Limb (tissue), 2 donors: ENCODE data around the gene ELOA.
"Not testable (repeated sequence)": the region's sequence is repeated elsewhere in the genome, so short reads cannot be mapped to it uniquely, and the experiment has no call there.

Experiments used
- DNase-seq, 2 donors: peaks; one replicate each; pipeline ENCODE4 v3.0.0-alpha.2; 2016; ENCODE audit errors: extremely low spot score in 2 of 2

ELOA gene

DNA sequence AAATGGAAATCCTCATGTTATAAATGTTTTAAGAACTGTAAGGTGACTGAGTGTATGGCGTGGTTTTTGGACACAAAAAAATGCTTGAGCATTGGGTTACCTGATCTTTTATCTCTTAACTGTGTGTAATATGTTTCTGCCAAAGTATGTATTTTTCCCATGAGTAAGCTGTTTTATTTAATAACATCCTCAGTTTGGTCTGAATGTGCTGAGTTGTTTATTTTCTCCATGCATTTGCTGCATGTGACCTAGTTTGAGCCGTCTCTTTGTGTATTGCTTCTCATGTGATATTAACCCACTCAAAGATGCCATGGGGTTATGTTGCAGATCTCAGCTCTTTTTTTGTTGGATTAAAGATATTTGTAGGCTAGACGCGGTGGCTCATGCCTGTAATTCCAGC is 41.6 kb downstream of the ELOA start:
- no peak for DNase-seq

DNA sequence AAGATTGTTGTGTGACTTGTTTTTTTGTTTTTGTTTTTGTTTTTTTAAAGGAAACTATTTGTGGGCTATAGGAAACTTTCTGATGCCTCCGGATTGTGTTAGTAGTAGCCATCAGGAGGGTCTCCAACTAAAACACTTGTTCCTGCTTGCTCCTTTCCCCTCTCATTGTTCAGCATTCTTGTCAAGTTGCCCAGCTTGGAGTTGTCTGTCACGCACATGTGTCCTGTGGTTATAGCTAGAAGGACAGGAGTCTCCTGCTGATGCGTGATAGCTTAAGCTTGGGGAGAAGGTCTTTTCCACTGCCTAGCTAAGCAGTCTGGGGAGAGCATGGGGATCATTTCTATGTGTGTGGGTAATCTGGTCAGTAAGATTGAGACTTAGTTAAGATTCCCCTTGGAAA is 44.4 kb downstream of the ELOA start:
- no peak for DNase-seq

DNA sequence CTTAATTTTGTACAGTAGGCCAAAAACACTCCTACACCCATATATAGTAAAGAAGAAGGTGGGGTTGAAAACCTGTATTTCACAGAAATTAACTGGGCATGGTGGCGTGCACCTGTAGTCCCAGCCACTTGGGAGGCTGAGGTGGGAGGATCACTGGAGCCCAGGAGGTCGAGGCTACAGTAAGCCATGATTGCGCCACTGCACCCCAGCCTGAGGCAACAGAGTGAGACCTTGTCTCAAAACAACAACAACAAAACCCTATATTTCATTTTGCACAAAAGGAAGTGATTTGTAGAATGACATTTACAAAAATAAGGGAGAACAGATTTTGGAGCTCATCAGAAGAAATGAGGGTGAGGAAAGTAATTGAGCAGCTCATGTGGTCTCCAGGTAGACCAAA is 45.4 kb downstream of the ELOA start:
- DNase-seq: no peak

DNA sequence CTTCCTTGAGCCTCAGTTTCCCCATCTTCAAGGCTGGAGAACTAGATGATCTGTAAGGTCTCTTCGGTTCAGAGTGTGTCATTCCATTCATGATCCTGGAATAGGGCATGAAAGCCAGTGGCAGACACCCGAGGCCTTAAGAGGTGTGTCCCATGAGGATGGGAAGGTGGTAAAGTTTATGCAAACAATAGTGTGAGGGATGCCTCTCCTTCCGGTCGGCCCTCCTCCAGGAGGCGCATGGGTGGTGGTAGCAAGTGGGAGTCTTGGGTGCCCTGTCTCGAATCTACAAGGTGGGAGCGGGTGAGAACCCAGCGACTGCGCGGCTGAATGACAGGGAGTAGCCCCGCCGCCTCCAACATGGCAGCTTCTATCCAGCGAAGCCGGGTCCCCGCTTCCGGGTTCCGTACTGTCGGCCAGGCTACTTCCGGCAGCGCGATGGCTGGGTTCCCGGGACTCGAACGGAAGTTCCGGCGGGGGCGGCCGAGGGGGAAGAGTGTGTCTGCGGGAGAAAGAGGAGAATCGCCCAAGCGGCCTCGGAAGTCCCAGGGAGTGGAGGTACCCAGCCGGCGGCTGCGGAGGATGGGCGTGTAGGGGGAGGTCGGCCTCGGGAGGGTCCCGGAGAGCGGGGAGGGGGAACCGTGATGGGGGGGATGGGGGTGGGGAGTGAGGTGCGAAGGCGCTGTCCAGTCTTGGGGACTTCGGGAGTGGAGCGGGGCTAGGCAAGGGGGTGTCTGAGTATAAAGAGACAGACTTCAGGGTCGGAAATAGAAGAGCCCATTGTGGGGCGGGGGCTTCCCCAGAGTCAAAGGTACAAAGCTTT is 47.6 kb downstream of the ELOA start, which contains the start of gene LYPLA2:
TSS of gene LYPLA2 (plus strand) at position 450 of the 820 bp plus-strand sequence. CDS start 1,538 bp downstream, outside the sequence.
- peak; percentile 94 for DNase-seq

DNA sequence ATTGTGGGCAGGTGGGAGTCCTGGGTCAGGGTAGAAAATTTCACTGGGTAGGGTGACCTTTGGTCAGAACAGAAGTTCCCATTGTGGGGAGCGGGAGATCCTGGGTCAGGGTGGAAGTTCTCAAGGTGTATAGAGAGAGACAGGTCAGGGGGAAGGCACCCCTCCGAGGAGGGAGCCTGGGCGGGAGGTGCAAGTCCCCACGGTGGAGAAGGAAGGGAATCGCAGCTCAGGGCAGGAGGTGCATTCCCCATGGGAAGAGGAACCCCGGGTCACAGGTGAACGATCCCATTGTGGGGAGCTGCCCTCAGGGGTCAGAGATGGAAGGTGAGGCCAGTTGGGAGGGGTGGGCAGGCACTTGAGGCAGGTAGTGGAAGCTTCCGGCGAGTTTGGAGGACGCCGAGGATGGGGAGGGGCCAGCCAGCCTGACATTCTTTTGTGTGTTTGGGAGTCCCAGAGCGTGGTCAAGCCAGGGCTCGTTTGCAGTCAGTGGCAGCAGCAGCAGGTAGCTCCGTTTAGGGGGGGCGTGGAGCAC is 48.3 kb downstream of the ELOA start:
- no peak for DNase-seq

DNA sequence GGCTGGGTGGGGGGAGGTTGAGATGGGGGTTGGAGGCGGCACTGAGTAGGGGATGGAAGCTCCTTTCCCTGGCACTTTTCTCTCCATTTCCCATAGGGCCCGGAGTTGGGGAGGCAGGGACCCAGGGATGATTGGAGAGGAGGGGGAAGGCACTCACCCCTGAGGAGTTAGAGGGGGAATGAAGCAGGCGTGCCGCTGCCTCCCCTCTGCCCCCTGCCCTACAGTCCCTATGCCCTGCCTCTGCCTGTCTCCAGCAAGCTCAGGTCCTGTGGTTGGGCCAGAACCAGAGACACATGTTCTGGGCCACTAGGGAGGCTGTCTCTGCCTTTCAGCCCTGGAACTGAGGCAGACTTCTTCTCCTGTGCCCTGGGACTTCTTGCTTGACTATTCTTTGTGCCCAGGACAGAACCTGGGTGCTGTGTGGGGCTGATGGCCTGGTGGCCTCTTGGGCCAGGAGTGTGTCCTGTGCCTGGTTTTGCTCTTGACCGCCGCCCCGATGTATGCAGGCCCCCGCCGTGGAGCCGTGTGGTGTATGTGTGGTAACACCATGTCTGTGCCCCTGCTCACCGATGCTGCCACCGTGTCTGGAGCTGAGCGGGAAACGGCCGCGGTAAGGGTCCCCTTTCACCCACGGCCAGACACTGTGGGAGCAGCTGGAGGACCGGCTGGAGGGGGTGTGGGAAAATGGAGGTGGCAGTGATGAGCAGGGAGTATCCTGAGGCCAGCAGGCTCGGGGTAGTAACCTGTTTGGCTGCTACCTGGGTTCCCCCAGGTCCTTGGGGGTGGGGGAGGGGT is 49.1 kb downstream of the ELOA start:
- DNase-seq: no peak

DNA sequence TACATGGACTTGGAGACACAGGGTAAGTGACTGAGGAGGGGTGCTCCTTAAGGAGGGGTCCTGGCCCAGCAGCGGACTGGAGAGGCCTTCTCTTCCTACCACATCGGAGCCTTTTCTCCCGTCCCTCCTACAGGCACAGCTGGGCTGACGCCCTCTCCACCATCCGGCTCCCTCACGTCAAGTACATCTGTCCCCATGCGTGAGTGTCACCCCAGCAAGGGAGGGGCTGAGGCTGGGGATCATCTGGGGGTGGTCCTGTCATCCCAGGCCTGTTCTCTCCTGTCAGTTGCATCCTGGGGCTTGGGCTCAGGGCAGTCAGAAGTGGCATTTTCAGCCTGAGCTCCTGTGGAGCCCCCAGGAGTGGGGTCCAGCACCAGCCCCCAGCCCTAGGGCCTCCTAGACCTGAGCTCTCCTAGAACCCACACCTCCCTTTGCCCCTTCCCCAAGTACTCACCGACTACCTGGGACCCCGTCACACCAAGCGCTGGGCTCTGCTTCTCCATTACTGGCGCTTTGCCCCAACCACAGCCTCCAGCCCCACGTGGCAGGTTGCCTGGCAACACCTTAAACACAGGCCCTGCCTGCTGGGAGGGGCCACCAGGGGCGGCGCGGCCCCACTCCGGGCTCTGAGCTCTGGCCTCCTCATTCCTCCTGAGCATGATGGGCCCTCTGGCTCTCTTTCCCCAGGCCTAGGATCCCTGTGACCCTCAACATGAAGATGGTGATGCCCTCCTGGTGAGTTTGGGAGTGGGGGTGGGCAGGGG is 49.9 kb downstream of the ELOA start:
- no peak for DNase-seq

DNA sequence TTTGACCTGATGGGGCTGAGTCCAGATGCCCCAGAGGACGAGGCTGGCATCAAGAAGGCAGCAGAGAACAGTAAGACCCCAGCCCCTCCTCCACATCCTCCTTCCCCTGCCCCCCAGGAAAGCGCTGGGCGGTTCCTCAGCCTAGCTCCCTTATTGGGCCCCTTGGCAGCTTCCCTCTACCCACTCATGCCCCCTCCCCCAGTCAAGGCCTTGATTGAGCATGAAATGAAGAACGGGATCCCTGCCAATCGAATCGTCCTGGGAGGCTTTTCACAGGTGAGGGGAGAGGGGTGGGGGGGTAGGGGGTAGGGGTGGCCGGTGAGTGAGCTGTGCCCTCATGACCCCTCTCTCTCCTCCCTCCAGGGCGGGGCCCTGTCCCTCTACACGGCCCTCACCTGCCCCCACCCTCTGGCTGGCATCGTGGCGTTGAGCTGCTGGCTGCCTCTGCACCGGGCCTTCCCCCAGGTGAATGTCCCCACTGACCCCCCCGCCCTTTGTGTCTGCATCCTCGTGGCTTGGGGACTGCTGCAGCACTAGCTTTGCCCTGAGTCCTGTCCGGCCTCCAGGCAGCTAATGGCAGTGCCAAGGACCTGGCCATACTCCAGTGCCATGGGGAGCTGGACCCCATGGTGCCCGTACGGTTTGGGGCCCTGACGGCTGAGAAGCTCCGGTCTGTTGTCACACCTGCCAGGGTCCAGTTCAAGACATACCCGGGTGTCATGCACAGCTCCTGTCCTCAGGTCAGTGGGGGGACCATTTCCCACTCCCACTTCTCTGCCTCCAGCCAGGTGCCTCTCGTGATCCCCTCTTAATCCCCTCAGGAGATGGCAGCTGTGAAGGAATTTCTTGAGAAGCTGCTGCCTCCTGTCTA is 50.8 kb downstream of the ELOA start:
- no peak for DNase-seq

DNA sequence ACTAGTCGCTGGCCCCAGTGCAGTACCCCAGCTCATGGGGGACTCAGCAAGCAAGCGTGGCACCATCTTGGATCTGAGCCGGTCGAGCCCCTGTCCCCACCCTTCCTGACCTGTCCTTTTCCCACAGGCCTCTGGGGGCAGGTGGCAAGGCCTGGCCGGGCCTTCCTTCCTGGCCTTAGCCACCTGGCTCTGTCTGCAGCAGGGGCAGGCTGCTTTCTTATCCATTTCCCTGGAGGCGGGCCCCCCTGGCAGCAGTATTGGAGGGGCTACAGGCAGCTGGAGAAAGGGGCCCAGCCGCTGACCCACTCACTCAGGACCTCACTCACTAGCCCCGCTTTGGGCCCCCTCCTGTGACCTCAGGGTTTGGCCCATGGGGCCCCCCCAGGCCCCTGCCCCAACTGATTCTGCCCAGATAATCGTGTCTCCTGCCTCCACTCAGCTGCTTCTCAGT is 51.5 kb downstream of the ELOA start:
- not testable (repeated sequence) for DNase-seq

- no peak for DNase-seq
These were observed 52.6 kb downstream of the ELOA start for GRCh38 chr1:23795676-23796465.

GRCh38 chr1:23796466-23797271 is 53.4 kb downstream of the ELOA start:
- no peak for DNase-seq

- DNase-seq: no peak
These were observed 54.5 kb downstream of the ELOA start for GRCh38 chr1:23797478-23798448.

- DNase-seq: no peak
These were observed 55.4 kb downstream of the ELOA start for GRCh38 chr1:23798662-23799142.

- DNase-seq: no peak
These were observed 55.9 kb downstream of the ELOA start for GRCh38 chr1:23799255-23799569.

DNA sequence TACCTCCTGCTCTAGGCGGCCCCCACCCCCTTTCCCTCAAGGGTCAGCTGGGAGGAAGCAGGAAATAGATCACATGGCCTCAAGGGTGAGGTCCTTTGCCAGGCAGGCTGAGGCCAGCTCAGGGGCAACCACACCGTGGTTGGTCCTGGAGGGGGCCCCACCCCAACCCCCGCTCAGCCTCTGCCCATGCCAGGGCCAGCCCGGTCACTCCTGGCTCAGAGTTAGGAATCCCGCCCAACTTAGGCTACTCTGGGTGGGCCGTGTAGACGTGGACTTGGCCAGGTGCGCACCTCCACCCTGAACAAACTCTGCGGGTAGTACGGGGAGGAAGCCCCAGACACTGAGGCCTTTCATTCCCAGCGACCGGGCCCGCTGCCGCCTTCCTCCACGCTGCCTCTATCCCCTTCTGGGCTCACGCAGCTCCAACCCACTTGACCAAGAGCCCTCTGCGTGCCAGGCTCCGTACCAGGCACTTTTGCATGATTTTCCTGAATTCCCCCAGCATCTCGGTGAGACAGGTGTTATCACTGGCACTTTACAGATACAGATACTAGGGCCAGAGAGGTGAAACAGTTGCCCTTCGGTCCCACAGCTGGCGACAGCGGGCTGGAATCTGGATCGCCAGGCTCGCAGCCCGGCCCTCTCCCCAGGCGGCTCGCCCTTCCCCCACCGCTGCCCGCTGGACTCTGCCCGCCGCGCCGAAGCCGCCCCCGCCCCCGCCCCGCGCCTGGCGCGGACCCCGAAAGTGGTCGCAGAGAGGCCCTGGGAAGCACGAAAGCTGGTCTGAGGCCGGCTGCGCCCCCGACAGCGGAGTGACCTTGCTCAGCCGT is 56.5 kb downstream of the ELOA start:
- peak; percentile 20 to 67 for DNase-seq

DNA sequence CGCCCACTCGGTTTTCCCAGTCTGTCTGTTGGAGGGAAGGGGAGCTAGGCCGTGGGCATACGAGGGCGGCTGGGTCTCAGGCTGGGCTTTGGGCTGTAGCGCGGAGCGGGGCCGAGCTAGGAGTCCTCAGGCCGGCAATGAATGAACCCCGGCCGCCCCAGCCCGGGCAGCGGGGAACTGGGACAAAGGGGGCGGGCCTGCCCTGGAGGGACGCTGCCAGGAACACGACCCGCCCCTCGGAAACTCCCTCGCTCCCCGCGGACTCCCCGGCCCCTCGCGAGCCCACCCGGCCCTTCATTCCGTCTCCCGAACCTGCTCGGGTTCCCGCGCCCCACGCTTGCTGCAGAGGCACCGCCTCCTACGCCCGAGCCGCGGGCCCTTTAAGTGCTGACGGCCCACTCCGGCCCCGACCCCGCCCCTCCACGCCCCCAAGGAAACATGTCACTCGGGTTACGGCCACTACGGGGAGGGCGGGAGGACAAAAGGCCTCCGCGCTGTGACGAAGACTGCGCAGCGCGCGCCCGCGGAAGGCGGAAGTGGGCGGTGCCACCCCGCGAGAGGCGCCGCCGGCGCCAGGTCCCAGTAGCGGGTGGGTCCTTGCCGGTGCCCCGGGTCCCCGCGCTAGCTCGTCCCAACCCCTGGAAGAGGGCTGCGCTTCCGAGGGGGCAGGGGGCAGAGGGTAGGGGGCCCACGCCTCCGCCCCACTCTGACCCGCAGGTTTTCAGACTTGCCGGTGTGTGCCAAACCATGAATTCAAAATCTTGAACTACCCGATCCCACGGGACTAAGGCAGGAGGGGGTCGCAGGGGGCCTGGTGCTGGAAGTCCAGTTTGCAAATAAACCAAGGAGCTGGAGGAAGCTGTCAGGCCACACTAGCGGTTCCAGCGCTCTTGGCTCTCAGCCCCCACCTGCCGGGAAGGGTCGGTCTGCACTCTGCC is 57.4 kb downstream of the ELOA start, which contains the start of gene GALE:
TSS of gene GALE (minus strand) at position 355 of the 938 bp plus-strand sequence. CDS start 1,747 bp downstream, outside the sequence.
- peak; percentile 93 to 98 for DNase-seq
